NAMALWA (cell line): ENCODE data around the gene TPSAB1.

Source experiments
- DNase-seq: peaks from one replicate; pipeline ENCODE4 v3.0.0-alpha.2; 2015; ENCODE audit warnings: low spot score

The TPSAB1 gene

DNA sequence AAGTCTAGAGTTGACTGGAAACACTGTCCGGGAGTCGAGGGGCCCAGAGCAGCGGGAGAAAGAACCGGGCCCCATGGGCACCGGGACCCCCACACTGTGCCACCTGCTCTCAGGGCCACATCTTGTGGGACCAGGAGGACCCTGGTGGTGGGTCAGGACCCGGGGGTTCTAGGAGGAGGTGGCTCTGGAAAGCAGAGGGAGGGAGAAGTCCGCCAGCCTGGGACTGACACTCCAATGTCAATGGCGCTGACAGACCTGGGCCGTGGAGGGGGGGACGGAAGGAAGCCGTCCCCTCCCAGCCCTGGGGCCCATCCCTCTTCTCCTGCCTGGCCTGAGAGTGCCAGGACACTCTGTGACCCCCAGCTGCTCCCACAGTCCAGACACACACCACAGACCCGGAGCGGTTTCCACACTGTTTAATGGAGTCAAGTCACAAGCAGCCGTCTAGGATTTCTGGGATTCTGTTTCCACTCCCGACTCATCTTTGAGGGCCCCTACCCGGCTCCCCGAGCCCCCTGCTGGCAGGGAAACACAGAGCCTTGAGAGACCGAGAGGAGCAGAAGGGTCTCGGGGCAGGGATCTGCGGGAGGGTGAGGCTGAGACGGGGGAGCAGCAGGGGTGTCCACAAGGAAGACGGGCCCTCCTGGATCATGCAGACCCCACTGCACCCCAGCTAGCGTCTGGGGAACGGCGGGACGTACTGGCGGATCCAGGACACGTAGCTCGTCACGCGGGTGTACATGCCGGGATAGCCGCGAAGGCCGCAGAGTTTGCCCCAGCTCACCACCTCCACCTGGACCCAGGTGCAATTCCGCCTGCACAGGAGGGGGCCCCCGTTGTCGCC lies 45.4 kb downstream of the TPSAB1 start:
- DNase-seq, result no peak

- no peak for DNase-seq
These were observed 46.1 kb downstream of the TPSAB1 start for GRCh38 chr16:1286513-1287094.

GRCh38 chr16:1287982-1288670 lies 47.6 kb downstream of the TPSAB1 start:
- no peak for DNase-seq

- no peak for DNase-seq
These were observed 48.4 kb downstream of the TPSAB1 start for GRCh38 chr16:1288813-1289476.

- no peak for DNase-seq
These were observed 49.0 kb downstream of the TPSAB1 start for GRCh38 chr16:1289477-1289866.

GRCh38 chr16:1290063-1290501 lies 49.6 kb downstream of the TPSAB1 start:
- no peak for DNase-seq

- no peak for DNase-seq
These were observed 50.5 kb downstream of the TPSAB1 start for GRCh38 chr16:1290860-1291575.

DNA sequence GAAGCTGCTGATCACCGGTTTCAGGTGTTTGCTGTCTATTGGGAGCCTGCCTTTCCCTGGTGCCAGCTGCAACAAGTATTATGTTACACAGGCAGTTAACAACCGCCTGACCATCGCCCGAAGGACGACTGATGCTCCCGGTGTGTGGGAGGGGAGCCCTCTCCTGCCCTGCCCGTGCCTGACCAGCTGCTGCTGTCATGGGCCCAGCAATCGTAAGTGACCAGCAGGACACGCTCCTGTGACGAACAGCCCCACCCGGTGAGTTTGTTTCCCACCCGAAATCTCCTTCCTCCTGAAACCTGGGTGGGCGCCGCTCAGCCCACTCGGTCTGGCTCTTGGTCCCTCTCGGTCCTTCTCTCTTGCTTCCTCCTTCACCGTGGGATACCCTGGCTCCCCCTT lies 51.1 kb downstream of the TPSAB1 start:
- DNase-seq, result no peak
